Inflammatory macrophage (primary cell): Measurements from ENCODE around the gene CARS1.
A peak's percentile ranks its signal among the peaks of the same experiment; 100 is the strongest.

ENCODE experiments used
- DNase-seq, 2 donors: peaks; one replicate each; pipeline ENCODE4 v3.0.0-alpha.2; 2020 to 2022

CARS1 gene

DNA sequence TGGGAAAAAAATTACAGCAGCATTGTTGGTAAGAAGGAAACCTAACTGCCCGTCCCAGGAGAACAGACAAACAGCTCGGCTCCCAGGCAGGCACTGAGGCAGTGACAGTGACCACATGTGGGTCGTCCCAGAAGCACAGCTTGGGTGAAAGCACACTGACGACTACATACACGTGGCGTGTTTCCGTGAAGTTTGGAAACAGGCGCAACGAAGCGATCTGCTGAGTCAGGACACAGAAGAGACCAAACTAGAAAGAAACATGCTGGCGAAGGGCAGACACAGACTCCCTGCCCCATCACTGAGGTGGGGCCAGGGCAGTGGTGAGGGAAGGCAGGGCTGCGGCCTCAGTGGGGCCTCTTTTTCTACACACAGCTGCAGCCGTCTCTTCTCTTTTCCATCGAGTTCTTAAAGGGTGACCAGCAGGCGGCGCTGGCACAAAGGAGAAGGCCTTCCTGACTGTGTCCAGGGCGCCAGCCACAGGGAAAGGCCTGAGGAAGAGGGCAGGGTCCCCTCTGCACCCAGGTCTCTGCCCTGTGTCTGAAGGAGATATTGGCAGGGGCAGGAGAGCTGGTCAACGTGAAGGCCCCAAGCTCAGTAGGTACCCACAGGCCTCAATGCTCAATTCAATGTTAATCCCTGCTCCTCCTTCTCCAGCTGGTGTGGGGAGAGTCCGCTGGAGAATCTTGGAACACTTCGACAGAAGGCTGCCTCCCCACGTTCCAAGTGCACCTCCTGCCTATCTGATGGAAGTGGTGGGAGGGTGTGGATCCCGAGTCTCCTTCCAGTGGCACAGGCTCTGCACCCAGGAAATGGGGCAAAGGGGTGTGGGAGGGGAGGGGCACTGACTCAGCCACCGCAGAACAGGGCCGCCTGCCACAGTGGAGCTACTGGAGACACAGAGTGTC is 19.9 kb downstream of the CARS1 start:
- peak; percentile 72 to 78 for DNase-seq

GRCh38 chr11:3036419-3036818 is 20.8 kb downstream of the CARS1 start:
- DNase-seq, result peak; percentile 81 to 91

DNA sequence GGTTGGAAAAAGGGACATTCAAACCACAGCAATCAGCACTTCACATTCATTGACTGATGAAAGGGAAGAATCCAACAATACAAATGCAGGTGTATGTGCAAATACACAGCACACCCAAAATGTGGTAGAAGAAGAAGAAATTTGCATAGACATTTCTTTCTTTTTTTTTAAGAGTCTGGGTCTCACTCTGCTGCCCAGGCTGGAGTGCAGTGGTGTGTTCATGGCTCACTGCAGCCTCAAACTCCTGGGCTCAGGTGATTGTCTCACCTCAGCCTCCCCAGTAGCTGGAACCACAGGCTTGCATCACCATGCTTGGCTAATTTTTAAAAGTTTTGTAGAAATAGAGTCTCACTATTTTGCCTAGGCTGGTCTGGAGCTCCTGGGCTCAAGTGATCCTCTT is 21.9 kb downstream of the CARS1 start:
- DNase-seq, result no peak

- DNase-seq, result peak; percentile 18 to 27
Measured at GRCh38 chr11:3030289-3031070, 26.7 kb downstream of the CARS1 start.

GRCh38 chr11:3028813-3029212 is 28.4 kb downstream of the CARS1 start:
- no peak for DNase-seq

DNA sequence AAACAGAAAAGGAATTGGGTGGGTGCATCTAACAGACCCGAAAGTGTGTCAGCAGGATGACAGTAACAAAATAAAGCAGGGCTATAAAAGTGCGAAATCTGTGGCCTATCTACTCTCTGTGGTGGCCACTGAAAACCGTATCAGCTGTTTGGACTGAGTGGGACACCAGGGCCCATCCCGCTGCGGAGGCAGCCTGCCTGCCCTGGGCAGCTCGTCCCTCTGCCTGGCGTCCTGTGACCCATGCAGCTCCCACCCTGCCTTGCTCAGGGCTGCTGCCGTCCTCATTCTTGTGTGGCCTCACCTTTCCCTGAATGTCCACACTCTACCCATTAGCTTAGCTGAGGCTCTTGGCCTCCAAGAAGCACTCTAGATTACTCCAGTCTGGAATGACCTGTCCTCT is 30.4 kb downstream of the CARS1 start:
- no peak for DNase-seq

DNA sequence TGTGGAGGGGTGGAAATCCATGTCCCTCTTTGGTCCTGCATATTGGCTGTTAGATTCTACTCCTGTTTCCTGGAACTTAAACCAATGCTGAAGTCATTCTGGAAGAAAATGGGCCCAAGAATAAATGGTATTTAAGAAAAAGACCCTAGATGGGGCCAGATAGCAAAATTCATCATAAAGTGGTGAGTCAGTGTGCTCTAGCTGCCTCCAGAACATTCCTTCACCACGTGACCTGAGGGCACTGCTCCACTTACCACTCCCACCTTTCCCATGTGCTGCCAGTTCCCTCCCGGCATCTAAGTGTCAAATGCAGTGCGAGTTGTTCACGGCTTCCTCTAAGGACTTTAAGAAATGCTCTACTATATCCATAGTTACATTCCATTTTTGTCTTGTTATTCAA is 34.2 kb downstream of the CARS1 start:
- peak in 1 of 2 donors; percentile 36 for DNase-seq

DNA sequence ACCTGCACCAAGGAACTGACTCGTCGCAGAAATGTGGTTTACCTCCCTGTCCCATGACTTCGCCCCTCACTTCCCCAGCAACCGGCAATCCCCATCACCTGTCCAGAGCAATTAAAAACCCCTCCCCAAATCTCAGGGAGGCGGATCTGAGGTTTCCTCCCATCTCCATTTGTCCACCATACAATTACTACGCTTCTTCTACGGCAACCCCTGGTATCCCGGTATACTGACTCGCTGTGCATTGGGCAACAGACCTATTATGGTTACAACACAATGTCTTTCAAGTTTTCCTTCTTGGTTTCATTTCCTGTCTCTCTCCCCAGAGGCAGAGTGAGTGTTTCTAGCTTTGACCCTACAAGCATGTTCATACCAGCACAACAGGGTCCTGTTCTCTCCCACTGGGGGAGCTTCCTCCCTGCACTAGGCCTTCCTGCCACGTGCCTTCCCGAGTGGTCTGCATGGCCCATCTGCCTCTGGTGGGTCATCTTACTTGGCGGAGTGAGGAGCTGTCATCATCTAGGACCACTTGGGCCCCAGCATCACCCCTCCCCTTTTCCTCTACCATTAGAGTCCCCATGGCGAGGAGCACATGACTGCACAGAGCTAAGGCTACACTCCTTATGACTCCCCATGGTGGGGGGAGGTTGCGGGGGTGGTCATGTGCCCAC is 34.8 kb downstream of the CARS1 start:
- peak; percentile 73 to 80 for DNase-seq

DNA sequence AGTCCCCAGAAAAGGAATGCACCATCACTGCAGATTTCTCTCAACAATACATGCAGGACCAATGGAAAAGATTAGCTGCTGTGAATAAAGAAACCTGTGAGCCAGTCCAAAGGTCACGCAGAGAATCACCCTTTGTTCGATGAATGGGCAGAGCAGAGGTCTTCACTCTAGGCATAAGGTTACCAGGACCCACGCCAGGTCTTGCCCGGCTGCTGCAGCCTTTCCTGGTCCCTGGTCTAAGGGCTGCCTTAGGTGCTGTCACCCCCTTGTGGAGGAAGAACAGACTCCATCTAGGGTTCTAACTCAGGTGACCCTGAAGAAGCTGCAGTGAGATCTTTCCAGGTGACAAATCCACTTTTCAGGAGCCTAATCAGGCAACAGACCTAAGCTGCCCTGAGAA is 36.1 kb downstream of the CARS1 start:
- no peak for DNase-seq

GRCh38 chr11:3020011-3020410 is 37.2 kb downstream of the CARS1 start:
- no peak for DNase-seq

DNA sequence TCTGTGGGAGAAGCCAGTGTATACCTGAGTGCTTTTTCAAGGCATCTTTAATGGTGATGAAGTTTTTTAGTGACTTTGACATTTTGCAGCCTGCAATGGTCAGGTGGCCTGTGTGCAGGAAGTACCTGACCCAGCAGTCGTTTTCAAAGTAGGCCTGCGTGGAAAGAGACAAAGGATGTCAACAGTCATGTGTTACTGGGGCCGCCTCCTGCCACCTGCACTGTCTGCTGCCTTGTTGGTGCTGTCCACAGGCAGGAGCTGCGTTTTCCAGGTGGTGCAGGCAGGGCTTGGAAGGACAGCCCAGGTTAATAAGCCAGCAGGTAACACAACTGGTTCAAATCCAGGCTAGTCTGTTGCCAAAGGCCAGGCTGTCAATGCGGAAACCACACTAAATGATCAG is 38.6 kb downstream of the CARS1 start:
- no peak for DNase-seq

DNA sequence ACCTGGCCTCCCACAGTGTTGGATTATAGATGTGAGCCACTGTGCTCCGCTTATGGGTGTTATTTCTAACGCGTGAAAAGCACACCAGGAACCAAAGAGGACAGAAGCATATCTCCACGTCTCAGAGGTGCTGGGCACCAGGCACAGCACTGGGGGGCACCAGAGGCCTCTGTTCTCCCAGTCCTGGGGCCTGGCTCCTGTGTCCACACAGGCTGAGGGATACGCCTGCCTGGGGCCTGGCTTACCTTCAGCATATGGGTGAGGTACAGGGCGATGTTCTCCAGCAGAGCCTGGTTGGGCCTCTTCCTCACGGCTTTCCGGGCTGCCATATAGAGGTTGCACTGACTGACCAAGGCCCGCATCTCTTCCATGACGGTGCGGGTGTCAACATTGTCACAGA is 40.4 kb downstream of the CARS1 start:
- DNase-seq, result no peak

DNA sequence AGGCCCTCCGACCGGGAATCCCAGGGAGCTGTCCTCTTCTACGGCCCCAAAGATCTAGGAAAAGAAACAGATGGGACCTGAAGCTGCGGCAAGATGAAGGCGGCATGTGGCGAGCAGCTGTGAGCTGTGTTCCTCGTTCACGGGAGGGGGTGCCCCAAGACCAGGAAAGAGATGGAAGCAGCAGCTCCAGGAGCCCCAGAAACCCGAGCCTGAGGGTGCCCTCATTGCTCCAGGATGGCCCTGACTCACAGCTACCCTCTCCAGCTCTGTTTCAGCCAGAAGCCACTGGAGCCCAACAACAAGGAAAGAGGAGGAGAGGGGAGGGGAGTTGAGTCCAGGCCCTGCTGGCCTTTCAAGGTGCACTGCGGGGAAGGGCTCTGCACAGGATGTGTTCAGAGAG is 41.4 kb downstream of the CARS1 start:
- DNase-seq, result no peak

DNA sequence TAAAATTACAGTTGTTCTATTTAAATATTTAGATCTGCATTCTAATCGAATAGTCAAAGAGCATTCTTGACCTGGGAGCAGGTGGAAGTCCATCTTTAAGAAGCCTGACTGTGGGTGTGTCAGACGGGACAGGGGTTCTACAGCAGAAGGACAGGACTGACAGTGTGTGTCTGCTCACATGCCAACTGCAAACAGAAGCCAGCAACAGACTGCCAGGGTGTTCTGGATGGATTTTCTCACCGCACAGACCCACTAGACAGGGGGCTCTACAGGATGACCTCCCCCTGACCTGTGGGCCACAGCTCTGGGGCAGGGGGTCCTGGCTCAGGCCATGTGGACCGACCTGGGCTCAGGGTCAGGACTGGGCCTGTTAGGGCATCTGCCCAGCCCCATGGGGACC is 42.3 kb downstream of the CARS1 start:
- DNase-seq, result no peak

GRCh38 chr11:3014057-3014938 is 42.9 kb downstream of the CARS1 start:
- no peak for DNase-seq

- no peak for DNase-seq
Measured at GRCh38 chr11:3011891-3012885, 45.0 kb downstream of the CARS1 start.

DNA sequence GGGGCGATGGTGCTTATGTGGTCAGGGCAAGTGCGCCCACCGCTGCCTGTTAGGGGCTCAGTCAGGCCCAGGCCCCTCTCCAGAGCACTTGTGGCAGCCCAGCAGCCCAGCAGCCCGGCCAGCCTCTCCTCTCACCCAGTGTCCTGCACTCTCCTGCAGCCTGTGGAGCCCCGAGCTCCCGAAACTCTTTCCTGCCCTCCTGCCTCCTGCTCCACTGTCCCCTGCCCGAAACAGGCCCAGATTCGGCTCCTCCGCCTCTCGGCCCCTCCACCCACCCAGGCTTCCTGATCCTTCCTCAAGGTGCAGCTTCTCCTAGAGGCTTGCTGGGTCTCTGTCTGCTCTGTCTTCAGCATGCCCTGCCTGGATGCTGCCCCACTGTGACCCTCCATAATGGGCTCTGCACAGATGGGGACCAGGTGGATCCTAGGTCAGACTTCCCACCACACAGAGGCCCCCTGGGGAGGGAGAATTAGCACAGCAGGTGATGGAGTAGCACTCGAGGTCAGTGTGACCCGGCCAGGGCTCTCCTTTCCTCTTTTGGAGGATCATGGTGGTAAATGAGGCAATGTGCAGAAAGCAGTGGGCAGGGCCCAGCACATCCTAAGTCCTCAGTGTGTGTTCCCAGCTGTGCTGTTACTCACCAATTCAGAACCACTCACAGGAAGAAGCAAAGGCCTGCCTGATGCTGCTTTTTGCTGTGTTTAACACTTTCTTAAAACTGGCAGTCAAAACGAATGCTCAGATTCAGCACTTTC is 46.5 kb downstream of the CARS1 start:
- DNase-seq, result peak; percentile 17 to 47

DNA sequence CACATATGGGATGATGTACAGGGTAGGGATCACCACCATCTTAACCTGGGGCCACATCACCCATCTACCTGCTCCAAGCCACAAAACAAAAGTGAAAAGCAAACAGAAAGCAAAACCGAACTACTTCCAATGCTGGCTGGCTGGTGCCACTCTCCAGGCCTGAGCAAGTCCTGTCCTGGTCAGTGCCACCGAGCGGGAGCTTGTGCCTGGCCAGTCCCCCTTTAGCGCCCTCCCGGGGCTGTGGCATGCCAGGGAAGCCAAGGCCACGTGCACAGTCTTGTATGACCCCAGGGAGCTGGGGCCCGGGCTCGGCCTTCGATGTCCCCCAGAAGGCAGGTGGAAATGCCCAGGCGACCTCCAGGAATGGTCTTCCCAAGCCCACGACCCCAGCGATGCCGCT is 47.2 kb downstream of the CARS1 start:
- no peak for DNase-seq

DNA sequence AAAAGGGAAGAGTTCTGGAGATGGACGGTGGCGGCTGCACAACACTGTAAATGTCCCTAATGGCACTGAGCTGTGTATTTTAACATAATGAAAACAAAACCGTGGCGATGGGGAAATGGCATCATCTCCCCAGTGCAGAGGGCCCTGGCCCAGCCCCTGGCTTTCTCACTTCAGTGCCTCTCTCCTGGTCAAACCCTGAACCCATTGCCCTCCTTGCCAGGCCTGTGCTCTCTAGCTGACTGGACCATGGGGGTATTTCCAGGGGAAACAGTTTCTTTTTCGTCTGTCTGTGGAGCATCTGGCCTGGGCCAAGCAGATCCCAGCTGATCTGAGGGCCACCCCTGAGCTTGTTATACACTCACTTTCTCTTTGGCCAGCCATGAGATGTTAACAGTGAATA is 47.7 kb downstream of the CARS1 start:
- no peak for DNase-seq

DNA sequence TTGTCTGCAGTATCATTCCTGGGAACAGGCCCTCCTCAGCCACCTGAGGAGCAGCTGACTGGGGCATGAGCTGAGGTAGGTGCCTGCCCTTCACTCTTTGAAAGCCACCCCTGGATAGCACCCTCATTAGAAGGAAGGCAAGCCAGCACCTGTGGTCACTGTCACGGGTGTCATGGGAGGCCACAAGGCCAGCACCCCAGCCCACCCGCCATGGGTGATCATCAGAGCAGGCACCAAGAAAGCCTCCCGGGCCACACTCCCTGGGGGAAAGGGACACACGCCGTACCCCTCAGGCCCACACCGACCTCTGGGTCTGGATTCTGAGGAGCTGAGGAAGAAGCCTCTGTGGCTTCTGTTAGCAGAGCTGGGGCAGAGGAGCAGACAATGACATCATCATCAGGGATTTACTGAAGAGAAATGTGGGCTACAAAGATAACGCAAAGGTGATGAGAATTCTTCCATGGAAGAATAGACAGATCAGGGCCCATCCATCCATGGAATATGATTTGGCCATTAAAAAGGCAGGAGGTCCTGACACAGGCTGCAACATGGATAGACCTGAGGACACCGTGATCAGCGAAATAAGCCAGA is 48.4 kb downstream of the CARS1 start:
- DNase-seq, result no peak
